B cell (primary cell): ENCODE results near the gene RGS6.

Experiments
- CTCF ChIP-seq: fragments of 200-600 bp; IDR thresholded peaks from one replicate; pipeline ENCODE4 v1.8.0; 2022; ENCODE audit warnings: antibody characterized with exemption, mild to moderate bottlenecking
- EZH2 ChIP-seq: IDR thresholded peaks from 2 replicates; pipeline ENCODE4 v1.6.1; 2012; ENCODE audit warnings: borderline replicate concordance, low read depth, mild to moderate bottlenecking, moderate library complexity, low read length; ENCODE audit not compliant: insufficient read depth, poor library complexity, severe bottlenecking

- TF ChIP-seq CTCF (no peak), EZH2 (no peak)
These were observed 148.9 kb downstream of the RGS6 start for GRCh38 chr14:72081137-72081536.
